PC-9 (cell line): Measurements from ENCODE around the gene ST6GALNAC2. TPM values are rescaled to one million over a fixed set of nuclear protein-coding genes. Genes with fewer than 3 reads are reported as not detected.
A peak's percentile ranks its signal among the peaks of the same experiment; 100 is the strongest.
"Not testable (repeated sequence)": the region's sequence is repeated elsewhere in the genome, so short reads cannot be mapped to it uniquely, and the experiment has no call there.

ENCODE experiments used
- BruUV-seq: library from RNA; stranded (reverse); fragments of 400-500 nt; replicated peaks from 2 replicates; lab custom pipeline; 2021; lab: Mats Ljungman, UMichigan
- CTCF ChIA-PET: fragments of 300-600 bp; sonication (Branson Sonifier 250); formaldehyde crosslinking; loops from one replicate; lab custom pipeline; 2022; ENCODE audit warnings: antibody characterized with exemption; lab: Charles Lee
- POLR2A ChIA-PET: fragments of 300-600 bp; sonication (Branson Sonifier 250); formaldehyde crosslinking; loops from one replicate; lab custom pipeline; 2022; ENCODE audit warnings: antibody characterized with exemption; ENCODE audit not compliant: unreplicated experiment; lab: Charles Lee
- DNase-seq, 2 experiments: peaks; one replicate each; pipeline versions ENCODE4 v3.0.0 to v3.0.0-alpha.2; 2015 to 2022; ENCODE audit warnings: mixed read lengths in 1 of 2
- H2AFZ ChIP-seq: fragments of 200-600 bp; sonication (generic); 2 replicates; pipeline ENCODE4 v1.8.1; 2017; ENCODE audit warnings: antibody characterized with exemption
- H3F3A ChIP-seq: fragments of 200-600 bp; sonication (generic); 2 replicates; pipeline ENCODE4 v1.8.1; 2017; ENCODE audit warnings: antibody characterized with exemption, mild to moderate bottlenecking, low read depth; ENCODE audit not compliant: insufficient read depth
- H3K27ac ChIP-seq: fragments of 200-600 bp; sonication (generic); 2 replicates; pipeline ENCODE4 v1.6.1; 2016; ENCODE audit warnings: mixed run types
- H3K27me3 ChIP-seq: fragments of 200-600 bp; sonication (generic); 2 replicates; pipeline ENCODE4 v1.6.1; 2016; ENCODE audit warnings: low read depth, mixed run types; ENCODE audit not compliant: insufficient read depth
- H3K36me3 ChIP-seq: fragments of 200-600 bp; sonication (generic); 2 replicates; pipeline ENCODE4 v1.6.1; 2016; ENCODE audit warnings: low read depth, mixed run types
- H3K4me1 ChIP-seq: fragments of 200-600 bp; sonication (generic); replicated peaks from 2 replicates; pipeline ENCODE4 v1.6.1; 2016; ENCODE audit warnings: mixed run types; ENCODE audit not compliant: insufficient read depth
- H3K4me2 ChIP-seq: fragments of 200-600 bp; sonication (generic); 2 replicates; pipeline ENCODE4 v1.6.1; 2017; ENCODE audit warnings: mixed run types
- H3K4me3 ChIP-seq: fragments of 200-600 bp; sonication (generic); 2 replicates; pipeline ENCODE4 v1.6.1; 2016; ENCODE audit warnings: mixed run types
- H3K79me2 ChIP-seq: fragments of 200-600 bp; sonication (generic); 2 replicates; pipeline ENCODE4 v1.6.1; 2017; ENCODE audit warnings: low read depth, mixed run types
- H3K9me2 ChIP-seq: fragments of 200-600 bp; sonication (generic); 2 replicates; pipeline ENCODE4 v1.8.1; 2017; ENCODE audit warnings: mild to moderate bottlenecking; ENCODE audit not compliant: insufficient read depth
- H3K9me3 ChIP-seq: fragments of 200-600 bp; sonication (generic); 2 replicates; pipeline ENCODE4 v1.8.1; 2016; ENCODE audit warnings: low read depth; ENCODE audit not compliant: insufficient read depth
- H4K20me1 ChIP-seq: fragments of 200-600 bp; sonication (generic); 2 replicates; pipeline ENCODE4 v1.8.1; 2017; ENCODE audit not compliant: insufficient read depth
- EZH2 ChIP-seq: fragments of 200-600 bp; sonication (generic); IDR thresholded peaks from 2 replicates; pipeline ENCODE4 v1.8.0; 2017; ENCODE audit warnings: antibody characterized with exemption, low read depth
- intact Hi-C: fragments of 100-400 bp; cut with micrococcal nuclease; formaldehyde crosslinking; loops from one replicate; pipeline ENCODE4 v1.10.0; 2022; ENCODE audit not compliant: unreplicated experiment
- total RNA-seq: library from RNA; stranded (reverse); gene quantifications from 2 replicates; pipeline ENCODE4 v1.2.3, GENCODE V29; 2021
- TF ChIP-seq, protein P1 (sequence below): fragments of 200-600 bp; sonication (generic); conservative IDR thresholded peaks from 2 replicates; pipeline ENCODE4 v1.6.1; 2017; ENCODE audit warnings: mixed run types, antibody characterized with exemption, mild to moderate bottlenecking, moderate library complexity

The ST6GALNAC2 gene
- total RNA-seq, 1 experiment from 2014 or later = 15.5 TPM

DNA sequence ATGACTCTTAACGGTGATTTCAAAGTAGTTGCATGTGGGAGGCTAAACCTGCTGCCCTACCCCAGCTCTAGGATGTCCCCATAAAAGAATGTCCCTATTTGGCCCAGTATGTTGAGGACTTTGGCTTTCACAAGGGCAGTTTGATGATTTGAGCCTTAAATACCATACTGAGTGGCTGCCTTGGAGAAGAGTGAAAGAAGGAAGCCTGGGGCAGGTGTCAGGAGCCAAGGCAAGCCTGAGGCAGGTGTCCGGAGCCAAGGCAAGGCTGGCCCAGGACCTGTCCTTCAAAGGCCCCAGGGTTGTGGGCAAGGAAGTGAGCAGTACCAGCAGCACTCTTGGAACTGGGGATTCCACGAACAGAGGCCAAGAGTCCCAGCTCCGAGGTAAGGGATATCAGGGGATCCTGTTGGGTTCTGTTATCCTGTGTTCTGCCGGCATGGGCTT, 18.6 kb downstream of the ST6GALNAC2 start:
- no peak overlapping the region for H3K27ac ChIP-seq
- peaks cover 21% of the 10 kb centered on the region for H4K20me1 ChIP-seq
- DNase-seq = no peak

DNA sequence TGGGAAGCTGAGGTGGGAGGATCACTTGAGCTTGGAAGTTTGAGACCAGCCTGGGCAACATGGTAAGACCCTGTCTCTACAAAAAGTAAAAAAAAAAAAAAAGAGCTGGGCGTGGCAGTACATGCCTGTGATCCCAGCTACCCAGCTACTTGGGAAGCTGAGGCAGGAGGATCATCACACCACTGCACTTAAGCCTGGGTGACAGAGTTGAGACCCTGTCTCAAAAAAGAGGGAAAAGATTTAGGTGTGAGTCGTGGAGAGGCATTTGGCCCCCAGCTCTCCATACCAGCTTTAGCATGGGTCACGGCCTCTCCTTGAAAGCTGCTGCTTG, 19.1 kb downstream of the ST6GALNAC2 start:
- Histone ChIP-seq H3K36me3 (peaks cover 5% of the 10 kb centered on the region; the same call in 1 of the 2 replicates), H4K20me1 (peaks cover 25% of the 10 kb centered on the region), H2AFZ (no peak overlapping the region), H3K4me2 (no peak overlapping the region), H3K4me1 (no peaks in the 10 kb centered on the region), H3F3A (peaks cover 30% of the 10 kb centered on the region), H3K27me3 (no peaks in the 10 kb centered on the region), H3K9me2 (no peaks in the 10 kb centered on the region), H3K79me2 (peaks cover 12% of the 10 kb centered on the region), H3K27ac (no peak overlapping the region), H3K4me3 (no peak overlapping the region), H3K9me3 (no peaks in the 10 kb centered on the region)
- no TSS peak for BruUV-seq
- TF ChIP-seq, protein P1, sequence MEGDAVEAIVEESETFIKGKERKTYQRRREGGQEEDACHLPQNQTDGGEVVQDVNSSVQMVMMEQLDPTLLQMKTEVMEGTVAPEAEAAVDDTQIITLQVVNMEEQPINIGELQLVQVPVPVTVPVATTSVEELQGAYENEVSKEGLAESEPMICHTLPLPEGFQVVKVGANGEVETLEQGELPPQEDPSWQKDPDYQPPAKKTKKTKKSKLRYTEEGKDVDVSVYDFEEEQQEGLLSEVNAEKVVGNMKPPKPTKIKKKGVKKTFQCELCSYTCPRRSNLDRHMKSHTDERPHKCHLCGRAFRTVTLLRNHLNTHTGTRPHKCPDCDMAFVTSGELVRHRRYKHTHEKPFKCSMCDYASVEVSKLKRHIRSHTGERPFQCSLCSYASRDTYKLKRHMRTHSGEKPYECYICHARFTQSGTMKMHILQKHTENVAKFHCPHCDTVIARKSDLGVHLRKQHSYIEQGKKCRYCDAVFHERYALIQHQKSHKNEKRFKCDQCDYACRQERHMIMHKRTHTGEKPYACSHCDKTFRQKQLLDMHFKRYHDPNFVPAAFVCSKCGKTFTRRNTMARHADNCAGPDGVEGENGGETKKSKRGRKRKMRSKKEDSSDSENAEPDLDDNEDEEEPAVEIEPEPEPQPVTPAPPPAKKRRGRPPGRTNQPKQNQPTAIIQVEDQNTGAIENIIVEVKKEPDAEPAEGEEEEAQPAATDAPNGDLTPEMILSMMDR = no peak
- TF ChIP-seq EZH2 = no peak
- intact Hi-C loops = no loop called here
- ChIA-PET CTCF (interaction anchor here (0.6 kb wide), 2 partner anchors 235 to 854 kb away, joined by 4 to 18 read pairs; no protein-coding TSS in a partner anchor), POLR2A (interaction anchor here (0.6 to 0.7 kb wide), 3 partner anchors 58 to 65 kb away, joined by 3 to 6 read pairs (median 3); no protein-coding TSS in a partner anchor)
- no peak for DNase-seq

More for the DNA sequence above, 18.6 kb downstream of the ST6GALNAC2 start:
- Histone ChIP-seq H2AFZ (no peak overlapping the region), H3F3A (peaks cover 26% of the 10 kb centered on the region), H3K4me2 (no peak overlapping the region), H3K9me2 (no peaks in the 10 kb centered on the region), H3K27me3 (no peaks in the 10 kb centered on the region), H3K4me1 (no peaks in the 10 kb centered on the region), H3K79me2 (peaks cover 7% of the 10 kb centered on the region), H3K4me3 (no peak overlapping the region), H3K9me3 (no peaks in the 10 kb centered on the region), H3K36me3 (peaks cover under 1% of the 10 kb centered on the region; the same call in 1 of the 2 replicates)
- TF ChIP-seq, protein P1 = no peak
- no peak for TF ChIP-seq EZH2
- no TSS peak for BruUV-seq
- ChIA-PET POLR2A (interaction anchor here (0.5 to 0.7 kb wide), 3 partner anchors 13 to 63 kb away, joined by 3 to 7 read pairs (median 6); no protein-coding TSS in a partner anchor), CTCF (interaction anchor here (0.6 to 0.7 kb wide), 2 partner anchors 58 to 234 kb away, joined by 4 to 18 read pairs; no protein-coding TSS in a partner anchor)
- intact Hi-C loops = no loop called here

DNA sequence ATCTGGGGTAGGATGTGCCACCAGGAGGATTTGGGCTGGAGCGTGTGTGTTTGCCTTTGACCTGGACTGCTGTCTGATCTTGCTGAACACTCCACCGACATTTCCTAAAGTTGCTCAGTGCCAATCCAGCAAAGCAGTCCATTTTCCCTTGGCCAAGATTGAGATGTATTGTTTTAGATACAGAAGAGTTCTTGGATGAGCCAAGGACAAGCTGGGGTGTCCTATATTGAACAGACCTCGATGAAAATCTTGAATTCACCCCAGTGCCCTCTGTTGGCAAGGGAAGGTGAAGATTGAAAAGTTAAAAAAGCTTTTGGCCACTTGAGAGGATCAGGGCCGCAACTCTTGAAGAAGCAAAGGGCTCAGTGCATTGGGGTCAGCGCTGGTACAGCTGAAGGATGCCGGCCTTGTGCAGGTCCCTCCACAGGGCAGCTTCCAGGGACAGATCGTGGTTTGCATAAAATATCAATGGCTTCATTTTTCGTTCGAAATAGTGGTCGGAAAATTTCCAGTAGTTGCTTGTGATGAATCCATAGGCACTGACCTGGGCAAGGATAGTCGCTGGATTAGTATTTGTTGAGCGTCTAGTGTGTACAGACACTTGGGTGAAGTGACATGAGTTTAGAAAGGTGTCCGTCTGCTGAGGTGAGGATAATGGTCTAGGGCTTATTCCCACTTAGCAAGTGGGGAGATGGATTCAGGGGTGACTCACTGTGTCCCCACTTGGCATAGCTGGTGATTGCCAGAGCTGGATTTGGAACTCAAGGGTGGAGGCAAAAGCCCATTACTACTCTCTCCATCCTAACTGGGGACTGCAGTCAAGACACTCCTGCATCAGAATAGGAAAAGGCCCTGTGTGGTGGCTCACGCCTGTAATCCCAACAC, 19.7 kb downstream of the ST6GALNAC2 start:
- no peaks in the 10 kb centered on the region for H3K9me2 ChIP-seq
- TSS peak; percentile 29 for BruUV-seq
- peaks cover 31% of the 10 kb centered on the region for H4K20me1 ChIP-seq
- H3K27me3 ChIP-seq = no peaks in the 10 kb centered on the region
- intact Hi-C loops = no loop called here
- peaks cover 11% of the 10 kb centered on the region for H3K36me3 ChIP-seq
- no peak for TF ChIP-seq EZH2
- TF ChIP-seq, protein P1 = no peak
- no peak for DNase-seq
- H3K9me3 ChIP-seq = no peaks in the 10 kb centered on the region
- CTCF ChIA-PET = interaction anchor here (0.6 to 1.0 kb wide), 3 partner anchors 58 to 855 kb away, joined by 4 to 18 read pairs (median 4); no protein-coding TSS in a partner anchor
- H3K4me1 ChIP-seq = no peaks in the 10 kb centered on the region
- peaks cover 36% of the 10 kb centered on the region for H3F3A ChIP-seq
- H2AFZ ChIP-seq = no peak overlapping the region
- no peak overlapping the region for H3K27ac ChIP-seq
- no peak overlapping the region for H3K4me3 ChIP-seq
- POLR2A ChIA-PET = interaction anchor here (0.6 to 0.7 kb wide), 3 partner anchors 58 to 91 kb away, joined by 3 to 6 read pairs (median 3); no protein-coding TSS in a partner anchor
- H3K79me2 ChIP-seq = peaks cover 18% of the 10 kb centered on the region
- no peak overlapping the region for H3K4me2 ChIP-seq

DNA sequence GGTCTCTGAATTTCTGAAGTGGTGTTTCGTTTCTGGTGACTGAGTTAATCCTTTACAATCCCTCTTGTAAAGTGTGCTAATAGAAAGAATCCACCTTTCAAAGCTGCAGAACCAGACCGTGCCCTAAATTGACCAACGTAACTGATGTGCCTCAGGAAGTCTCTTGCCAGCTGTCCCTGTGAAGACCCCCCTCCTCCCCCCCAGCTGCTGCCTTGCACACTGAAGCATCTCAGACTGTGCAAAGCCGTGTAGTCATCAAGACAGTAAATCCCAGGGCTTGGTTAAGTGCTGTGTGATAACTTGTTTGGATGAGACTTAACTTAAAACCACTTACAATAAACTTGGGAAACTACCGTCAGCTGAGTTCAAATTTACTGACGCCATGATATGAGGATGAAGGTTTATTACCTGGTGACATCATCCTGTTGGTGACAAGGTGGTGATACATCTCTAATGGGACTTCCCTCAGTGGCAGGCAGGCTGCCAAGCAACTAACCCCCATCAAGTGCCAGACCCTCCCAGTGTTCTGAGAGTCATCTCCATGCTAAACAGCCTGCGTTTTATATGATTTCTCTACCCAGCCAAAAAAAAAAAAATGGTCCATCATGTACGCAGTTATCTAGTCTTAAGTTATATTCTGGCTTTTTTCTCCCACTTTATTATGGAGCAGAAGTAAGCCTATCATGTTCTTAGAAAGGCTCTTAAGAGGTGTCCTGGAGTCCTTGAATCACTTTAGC, 20.5 kb downstream of the ST6GALNAC2 start:
- peaks cover 26% of the 10 kb centered on the region for H3K79me2 ChIP-seq
- H3K4me2 ChIP-seq, H3K4me3 ChIP-seq, H3K27ac ChIP-seq, H2AFZ ChIP-seq, intact Hi-C loops, DNase-seq, BruUV-seq, H3K4me1 ChIP-seq, H3K27me3 ChIP-seq, H3K9me3 ChIP-seq, H3K9me2 ChIP-seq: not testable (repeated sequence)
- H3F3A ChIP-seq = peaks cover 45% of the 10 kb centered on the region
- peaks cover 40% of the 10 kb centered on the region for H4K20me1 ChIP-seq
- POLR2A ChIA-PET = interaction anchor here (0.7 kb wide), 1 partner anchor 90 kb away, joined by 3 read pairs; no protein-coding TSS in a partner anchor
- CTCF ChIA-PET = interaction anchor here (1.0 kb wide), 1 partner anchor 59 kb away, joined by 4 read pairs; no protein-coding TSS in a partner anchor
- peaks cover 18% of the 10 kb centered on the region for H3K36me3 ChIP-seq
